HG03558 (cell line): ENCODE data around the gene PFN1.

Experiments
- ATAC-seq: cut with Tn5 transposase; IDR thresholded peaks from one replicate; pipeline ENCODE4 v1.9.1; 2021; ENCODE audit warnings: moderate number of reproducible peaks; ENCODE audit not compliant: unreplicated experiment; ENCODE audit errors: extremely low read depth

PFN1 gene

DNA sequence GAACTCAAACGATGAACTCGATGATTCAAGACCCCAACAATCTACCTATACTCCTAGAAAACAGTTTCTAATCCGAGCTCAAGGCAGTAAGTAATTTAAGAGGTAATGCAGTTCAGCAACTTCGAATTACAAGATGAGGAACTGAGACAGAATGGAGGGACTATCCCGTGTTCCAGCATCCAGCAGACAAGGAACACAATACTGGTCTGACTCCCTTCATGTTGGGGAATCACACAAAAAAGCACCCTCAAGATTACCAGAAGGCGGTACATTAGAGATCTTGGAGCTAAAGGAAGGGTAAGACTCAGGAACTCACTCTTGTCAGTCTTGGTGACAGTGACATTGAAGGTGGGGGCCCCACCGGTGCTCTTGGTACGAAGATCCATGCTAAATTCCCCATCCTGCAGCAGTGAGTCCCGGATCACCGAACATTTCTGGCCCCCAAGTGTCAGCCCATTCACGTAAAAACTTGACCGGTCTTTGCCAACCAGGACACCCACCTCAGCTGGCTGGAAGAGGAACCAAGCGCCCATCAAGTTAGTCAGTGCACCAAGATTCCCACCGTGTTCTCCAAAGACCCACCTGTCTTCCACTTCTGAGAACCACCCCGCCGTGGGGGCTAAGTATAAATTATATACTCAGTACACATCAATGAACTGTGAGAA lies 1.9 kb downstream of the PFN1 start:
- ATAC-seq: no peak

DNA sequence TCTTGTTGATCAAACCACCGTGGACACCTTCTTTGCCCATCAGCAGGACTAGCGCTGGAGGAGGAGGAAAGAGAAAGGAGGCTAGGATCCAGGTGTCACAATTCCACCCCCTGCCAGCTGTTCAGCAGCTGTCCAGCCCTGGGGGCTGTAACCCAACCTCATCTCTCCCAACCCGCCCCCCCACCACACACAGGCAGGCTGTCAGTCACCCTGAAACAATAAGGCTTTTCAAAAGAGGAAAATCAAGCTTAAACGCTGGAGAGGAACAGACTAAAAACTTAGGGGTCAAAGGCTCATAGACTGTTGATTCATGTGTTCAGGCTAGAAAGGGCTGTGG lies 2.4 kb downstream of the PFN1 start:
- ATAC-seq: no peak

DNA sequence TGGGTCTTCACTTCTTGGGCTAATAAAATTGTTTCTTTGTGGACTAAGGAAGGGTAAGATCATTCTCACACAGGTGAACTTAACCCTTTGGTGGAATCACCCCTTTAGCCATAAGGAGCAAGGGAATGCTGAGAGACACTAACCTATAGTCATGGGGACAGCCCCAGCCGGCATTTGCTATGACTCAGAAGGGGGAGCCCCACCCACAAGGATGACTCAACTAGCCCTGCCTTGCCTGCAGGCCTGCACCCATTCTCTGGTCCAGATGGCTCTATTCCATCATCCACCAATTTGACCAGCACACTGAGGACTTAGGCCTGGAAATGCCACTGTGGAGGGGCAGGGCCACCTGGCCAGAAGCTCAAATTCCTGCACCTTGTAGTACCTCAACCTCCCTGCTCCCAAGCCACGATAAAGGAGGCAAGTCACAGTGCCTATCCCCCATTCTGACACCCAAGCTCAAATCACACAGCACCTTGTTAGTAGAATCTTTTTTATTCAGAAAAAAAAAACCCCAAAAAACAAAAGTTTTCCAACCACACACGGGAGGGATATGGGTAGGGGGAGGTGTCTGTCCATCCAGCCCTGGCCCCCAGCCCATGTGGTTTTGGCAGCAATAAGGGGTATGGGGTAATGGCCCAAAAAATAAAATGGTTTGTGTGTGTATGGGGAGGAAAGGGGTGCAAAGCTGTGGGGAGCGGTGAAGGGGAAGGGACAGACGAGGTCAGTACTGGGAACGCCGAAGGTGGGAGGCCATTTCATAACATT lies 3.0 kb downstream of the PFN1 start:
- no peak for ATAC-seq

DNA sequence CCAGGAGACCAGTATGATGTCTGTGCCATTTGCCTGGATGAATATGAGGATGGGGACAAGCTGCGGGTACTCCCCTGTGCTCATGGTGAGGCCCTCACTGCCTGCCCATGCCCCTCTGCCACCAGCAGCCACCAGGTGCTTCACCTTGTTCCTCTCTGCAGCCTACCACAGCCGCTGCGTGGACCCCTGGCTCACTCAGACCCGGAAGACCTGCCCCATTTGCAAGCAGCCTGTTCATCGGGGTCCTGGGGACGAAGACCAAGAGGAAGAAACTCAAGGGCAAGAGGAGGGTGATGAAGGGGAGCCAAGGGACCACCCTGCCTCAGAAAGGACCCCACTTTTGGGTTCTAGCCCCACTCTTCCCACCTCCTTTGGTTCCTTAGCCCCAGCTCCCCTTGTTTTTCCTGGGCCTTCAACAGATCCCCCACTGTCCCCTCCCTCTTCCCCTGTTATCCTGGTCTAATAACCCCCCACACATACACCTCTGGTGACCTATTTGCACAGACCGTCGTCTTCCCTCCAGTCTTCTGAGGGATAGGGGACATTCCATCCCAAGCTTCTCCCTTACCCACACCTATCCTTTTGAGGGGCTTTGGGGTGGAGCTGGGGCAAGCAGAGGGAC lies 3.7 kb downstream of the PFN1 start:
- ATAC-seq: no peak

DNA sequence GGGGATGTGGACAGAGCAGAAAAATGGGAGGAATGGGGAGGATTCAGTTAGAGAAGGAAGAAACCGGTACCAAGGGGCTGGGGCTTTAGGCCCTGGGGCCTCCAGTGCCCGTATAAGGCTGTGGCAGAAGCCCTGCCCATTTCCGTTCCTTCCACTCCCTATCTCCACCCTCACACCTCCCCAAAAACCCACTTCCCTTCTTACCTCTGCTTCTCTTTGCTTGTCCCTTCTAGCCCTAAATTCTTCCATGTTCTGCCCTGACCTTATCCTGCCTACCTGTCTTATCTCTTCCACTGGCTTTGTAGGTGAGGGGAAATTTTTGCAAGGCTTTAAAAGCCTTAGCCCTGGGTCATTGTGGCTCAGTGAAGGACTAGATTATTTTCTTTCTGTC lies 4.2 kb downstream of the PFN1 start:
- ATAC-seq: no peak

DNA sequence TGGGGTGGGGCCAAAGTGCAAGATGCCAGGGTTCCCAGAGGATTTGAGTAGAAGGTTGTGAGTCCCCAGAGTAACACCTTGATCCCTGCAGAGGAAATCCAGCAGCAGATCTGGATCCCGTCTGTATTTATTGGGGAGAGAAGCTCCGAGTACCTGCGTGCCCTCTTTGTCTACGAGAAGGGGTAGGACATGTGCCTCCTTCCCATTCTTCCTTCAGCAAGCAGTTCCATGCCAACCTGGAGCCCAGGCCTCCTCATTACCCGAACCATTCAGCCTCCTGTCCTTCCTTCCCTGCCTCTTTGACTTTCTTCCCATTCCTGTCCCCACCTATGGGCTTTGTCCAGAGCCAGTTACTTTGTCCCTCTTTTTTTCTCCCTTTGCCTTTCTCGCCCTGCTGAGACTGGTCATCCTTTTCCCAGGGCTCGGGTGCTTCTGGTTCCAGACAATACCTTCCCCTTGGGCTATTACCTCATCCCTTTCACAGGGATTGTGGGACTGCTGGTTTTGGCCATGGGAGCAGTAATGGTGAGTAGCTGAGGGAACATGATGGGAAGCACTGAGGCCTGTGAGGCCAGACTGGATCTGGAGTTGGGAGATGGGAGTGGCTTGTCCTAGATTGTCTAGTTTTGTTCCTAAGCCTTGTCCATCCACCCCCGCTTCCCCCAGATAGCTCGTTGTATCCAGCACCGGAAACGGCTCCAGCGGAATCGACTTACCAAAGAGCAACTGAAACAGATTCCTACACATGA lies 5.4 kb downstream of the PFN1 start:
- no peak for ATAC-seq

DNA sequence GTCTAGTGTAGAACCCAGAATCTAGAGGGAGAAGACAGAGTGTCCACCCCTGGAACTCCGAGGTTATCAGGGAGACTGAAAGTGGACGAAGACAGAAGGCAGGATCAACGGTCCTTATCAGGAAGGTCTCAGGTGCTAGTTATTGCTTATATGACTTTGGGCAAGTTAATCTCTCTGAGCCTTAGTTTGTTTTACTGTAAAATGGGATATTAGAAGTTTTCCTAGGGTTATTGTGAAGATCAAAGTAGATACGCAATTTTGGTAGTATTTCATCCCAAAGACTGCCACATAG lies 7.1 kb downstream of the PFN1 start:
- no peak for ATAC-seq

DNA sequence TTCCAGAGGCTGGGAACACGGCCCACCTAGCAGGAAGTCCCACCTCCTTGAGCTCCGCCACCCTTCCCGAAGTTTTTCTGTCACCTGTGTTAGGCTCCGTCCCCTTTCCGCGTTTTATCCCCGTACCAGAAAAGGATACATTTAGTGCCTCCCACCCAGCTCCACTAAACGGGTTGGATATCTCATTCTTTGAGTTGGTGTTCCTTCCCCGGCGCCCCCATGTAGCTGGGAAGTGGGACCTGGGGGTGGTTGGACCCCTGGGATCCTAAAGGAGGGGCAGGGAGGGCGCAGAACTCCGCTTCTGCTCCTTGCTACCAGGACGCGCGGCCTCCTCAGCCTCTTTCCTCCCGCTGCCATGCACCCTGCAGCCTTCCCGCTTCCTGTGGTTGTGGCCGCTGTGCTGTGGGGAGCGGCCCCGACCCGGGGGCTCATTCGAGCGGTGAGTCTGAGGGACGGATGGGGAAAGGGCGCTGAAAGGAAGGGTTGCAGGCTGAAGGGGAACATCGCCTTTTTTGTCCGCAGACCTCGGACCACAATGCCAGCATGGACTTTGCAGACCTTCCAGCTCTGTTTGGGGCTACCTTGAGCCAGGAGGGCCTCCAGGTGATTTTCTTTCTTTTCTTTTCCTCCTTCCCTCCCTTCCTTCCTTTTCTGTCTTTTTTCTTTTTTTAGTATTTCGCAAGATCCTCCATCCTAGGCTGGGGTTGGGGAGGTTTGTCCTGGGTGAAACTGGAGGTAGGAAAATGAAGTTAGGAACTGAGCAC lies 7.6 kb downstream of the PFN1 start:
- no peak for ATAC-seq

DNA sequence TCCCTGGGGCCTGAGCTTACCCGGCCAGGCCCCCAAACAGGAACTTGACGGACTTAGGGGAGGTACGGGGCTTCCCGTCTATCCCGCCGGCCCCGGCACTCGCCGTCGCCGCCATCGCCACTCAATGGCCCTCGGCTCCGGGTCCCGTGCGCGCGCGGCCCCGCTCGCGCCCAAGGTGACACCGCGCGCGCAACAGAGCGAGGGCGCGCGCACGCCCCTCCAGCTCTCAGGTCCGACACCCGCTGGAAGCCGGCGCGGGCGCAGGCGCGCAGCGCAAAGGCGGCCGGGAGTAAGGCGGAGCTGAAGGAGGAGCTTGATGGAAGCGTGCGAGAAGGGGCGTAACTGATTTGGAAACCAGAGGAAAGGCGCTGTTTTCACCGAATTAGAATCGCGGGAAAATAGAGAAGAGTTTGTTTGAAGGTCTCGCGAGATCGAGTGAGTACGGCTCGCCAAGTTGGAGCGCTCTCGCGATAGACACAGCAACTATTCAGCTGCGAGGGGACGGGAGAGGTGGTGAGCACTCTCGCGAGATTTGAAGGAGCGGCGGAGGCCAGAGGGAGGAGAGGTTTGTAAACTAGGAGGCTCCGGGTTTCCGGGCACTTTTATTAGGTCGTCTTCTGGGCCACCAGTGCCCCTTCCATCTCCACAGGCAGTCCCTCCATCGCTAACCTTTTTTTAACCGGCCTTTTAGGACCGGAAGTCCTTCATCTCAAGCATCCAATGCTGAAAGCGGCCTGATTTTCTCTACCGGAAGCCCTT lies 8.4 kb downstream of the PFN1 start, which contains the start of the genes RNF167 and SLC25A11:
Gene RNF167 (plus strand): TSS at position 473 of the 759 bp plus-strand sequence. CDS start 642 bp downstream, outside the sequence.
Gene SLC25A11 (minus strand): TSS at position 251 of the 759 bp plus-strand sequence. CDS start 136 bp downstream, at position 115.
- ATAC-seq: peak; percentile 44

DNA sequence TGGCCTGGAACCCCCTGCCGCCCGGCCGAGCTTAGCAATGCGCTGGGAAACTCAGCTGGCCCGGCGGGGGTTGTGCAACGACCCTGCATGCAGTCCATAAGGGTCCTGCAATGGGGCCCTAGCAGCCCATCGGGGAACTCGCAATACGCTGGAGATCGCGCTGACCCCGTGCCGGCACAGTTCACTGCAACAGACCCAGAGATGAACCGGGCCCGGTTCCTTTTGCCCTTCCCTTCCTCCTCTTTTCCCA lies 8.9 kb downstream of the PFN1 start:
- ATAC-seq: no peak

DNA sequence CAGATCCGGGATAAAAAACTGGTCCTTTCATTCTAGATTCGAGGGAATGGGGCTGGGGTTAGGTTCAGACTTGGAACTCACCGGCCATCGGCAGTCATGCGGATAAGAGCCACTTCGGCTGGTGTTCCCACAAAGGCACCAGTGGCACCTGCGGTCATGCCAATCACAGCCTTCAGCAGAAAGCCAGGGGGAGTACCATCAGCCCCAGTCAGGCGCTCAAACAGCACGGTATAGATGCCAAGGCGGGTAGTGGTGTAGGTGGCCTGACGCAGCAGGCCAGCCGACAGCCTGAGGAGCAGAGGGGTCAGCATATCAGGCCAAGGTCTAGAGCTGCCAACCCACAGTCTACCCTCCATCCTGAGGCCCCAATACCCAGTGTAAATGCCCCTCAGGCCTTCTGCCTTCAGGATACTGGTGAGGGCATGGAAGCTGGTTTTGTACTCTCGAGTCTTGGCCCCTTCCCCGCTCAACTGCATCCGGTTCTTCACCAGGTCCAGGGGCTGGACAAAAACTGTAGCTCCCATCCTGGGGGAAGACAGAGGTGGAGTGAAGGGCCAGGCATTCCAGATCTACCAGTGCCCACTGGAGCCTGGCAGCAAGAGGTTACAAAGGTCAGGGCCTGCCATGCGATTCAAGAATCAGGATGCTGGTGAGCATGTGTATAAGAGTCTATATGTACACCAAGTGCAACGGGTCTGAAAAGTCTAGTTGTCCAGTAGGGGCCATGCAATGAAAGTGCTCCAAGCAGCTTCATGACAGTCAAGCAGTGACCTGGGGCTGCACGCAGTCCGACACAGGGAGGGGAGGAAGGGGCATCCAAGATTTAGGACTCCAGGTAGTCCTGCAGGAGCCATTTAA lies 9.4 kb downstream of the PFN1 start:
- no peak for ATAC-seq

DNA sequence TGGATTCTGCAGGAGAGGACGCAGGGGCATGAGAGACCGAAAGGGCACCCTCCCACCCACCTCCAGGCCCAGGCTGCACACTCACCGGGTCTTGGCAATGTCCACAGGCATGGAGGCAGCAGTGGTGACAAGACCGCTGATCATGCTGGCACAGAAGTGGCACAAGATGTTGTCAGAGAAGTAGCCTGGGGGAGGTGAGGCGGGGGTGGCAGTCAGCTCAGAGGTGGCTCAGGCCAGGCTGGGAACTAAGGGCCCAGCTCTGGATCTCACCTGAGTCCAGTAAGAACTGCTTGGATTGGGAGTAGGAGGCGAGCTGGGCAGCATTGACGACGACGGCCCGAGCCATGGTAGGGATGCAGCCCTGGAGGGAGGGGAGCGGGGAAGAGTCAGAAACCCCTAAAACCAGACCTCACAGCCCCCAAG lies 10.2 kb downstream of the PFN1 start:
- ATAC-seq: no peak

DNA sequence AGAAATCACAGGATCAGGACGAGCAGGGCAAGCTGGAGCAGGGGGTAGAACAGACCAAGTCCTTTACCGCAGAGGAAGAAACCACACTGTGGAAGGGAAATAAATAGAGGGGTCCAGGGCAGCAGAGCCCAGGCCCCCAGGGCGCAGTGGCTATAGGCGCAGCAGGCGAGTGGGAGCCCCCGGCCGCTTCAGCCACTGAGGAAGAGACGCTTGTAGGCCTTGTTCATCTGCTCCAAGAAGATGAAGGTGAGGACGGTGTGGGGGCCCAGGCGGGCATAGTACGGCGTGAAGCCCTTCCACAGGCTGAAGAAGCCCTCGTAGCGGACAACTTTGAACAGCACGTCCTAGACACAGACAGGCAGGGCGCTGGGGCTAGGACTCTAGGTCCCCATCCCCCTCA lies 10.8 kb downstream of the PFN1 start:
- ATAC-seq: no peak

DNA sequence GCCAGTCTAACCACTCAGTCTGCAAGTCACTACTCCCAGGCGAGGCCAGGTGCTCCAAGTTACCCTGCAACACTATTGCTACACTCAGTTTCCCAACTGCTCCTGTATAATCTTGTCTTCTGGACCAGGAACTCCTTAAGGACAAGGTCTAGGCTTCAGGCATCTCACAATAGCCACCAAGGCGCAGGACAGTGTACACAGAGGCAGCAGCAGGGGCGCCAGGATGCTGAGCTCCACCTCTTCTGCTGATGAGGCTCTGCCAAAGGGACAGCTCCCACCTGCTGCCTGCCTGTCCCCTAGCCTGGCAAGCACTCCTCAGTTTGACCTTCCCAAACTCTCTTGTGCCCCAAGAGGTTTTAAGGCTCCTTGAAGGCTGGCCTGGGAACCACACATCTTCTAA lies 11.9 kb downstream of the PFN1 start:
- no peak for ATAC-seq

DNA sequence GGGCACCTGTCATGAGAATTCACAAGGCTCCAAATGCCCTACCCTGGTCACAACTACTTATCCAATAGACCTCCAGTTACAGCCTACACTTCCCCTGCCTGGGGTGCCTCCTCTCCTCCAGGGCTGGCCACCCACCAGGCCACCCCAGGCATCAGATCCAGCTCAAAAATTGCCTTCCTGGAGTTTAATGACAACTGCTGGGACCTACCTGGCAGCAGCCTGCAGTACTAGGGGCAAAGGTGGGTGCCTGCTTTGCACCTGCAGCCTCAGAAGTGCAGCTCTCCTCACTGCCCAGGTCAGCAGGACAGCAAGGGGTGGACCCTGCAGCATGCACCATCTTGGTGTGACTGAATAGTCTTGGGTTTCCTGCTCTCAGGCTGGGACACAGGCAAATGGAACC lies 12.7 kb downstream of the PFN1 start:
- ATAC-seq: no peak

DNA sequence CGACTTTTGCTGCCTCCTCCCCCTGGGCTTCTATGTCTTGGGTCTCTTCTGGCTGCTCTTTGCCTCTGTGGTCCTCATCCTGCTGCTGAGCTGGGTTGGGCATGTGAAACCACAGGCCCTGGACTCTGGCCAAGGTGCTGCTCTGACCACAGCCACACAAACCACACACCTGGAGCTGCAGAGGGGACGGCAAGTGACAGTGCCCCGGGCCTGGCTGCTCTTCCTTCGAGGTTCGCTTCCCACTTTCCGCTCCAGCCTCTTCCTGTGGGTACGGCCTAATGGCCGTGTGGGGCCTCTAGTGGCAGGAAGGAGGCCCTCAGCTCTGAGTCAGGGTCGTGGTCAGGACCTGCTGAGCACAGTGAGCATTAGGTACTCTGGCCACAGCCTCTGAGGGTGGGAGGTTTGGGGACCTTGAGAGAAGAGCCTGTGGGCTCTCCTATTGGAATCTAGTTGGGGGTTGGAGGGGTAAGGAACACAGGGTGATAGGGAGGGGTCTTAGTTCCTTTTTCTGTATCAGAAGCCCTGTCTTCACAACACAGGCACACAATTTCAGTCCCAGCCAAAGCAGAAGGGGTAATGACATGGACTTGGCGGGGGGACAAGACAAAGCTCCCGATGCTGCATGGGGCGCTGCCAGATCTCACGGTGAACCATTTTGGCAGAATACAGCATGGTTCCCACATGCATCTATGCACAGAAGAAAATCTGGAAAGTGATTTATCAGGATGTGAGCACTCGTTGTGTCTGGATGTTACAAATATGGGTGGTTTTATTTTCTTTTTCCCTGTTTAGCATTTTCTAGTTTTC lies 14.0 kb downstream of the PFN1 start:
- ATAC-seq: no peak

DNA sequence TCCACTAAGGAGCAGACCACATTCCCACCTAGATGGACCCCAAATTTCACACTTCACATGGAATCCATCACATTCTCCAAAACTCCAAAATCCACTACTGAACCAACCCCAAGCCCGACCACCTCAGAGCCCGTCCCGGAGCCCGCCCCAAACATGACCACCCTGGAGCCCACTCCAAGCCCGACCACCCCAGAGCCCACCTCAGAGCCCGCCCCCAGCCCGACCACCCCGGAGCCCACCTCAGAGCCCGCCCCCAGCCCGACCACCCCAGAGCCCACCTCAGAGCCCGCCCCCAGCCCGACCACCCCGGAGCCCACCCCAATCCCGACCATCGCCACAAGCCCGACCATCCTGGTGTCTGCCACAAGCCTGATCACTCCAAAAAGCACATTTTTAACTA lies 14.7 kb downstream of the PFN1 start:
- no peak for ATAC-seq

DNA sequence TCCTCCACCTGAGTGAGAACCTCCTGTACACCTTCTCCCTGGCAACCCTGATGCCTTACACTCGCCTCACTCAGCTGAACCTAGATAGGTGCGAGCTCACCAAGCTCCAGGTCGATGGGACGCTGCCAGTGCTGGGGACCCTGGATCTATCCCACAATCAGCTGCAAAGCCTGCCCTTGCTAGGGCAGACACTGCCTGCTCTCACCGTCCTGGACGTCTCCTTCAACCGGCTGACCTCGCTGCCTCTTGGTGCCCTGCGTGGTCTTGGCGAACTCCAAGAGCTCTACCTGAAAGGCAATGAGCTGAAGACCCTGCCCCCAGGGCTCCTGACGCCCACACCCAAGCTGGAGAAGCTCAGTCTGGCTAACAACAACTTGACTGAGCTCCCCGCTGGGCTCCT lies 15.6 kb downstream of the PFN1 start:
- no peak for ATAC-seq
